Lower leg skin (tissue), 4 donors: ENCODE measurements around the gene XYLT1. TPM values are rescaled to one million over a fixed set of nuclear protein-coding genes. Genes with fewer than 3 reads are reported as not detected.

Experiments used
- DNase-seq, 2 donors: peaks; one replicate each; pipeline ENCODE4 v3.0.0-alpha.2; 2019; ENCODE audit warnings: low spot score in 2 of 2
- H3K4me3 ChIP-seq: fragments of 200-600 bp; sonication (generic); 2 replicates; pipeline ENCODE4 v1.5.1; 2017; ENCODE audit warnings: mild to moderate bottlenecking, low read depth; ENCODE audit not compliant: poor library complexity, severe bottlenecking
- CTCF ChIP-seq, 3 donors: fragments of 450-650 bp; IDR thresholded peaks; one replicate each; pipeline ENCODE4 v1.5.1; 2016; ENCODE audit warnings: antibody characterized with exemption in 3 of 3, mild to moderate bottlenecking in 3 of 3, moderate library complexity in 2 of 3
- POLR2A ChIP-seq, 2 donors: fragments of 450-650 bp; IDR thresholded peaks; one replicate each; pipeline ENCODE4 v1.6.1; 2016 to 2017; ENCODE audit warnings: antibody characterized with exemption in 2 of 2, mild to moderate bottlenecking in 1 of 2, moderate library complexity in 1 of 2
- WGBS, 2 donors: methylation state at CpG; one replicate each; pipeline ENCODE4 v1.1.5; 2018; 5-methylcytosine and 5-hydroxymethylcytosine counted together
- intact Hi-C: fragments of 100-400 bp; cut with DNase I; formaldehyde crosslinking; loops from one replicate; pipeline ENCODE4 v1.15.0; 2023; ENCODE audit warnings: low total_unique reads
- total RNA-seq, 4 donors: library from RNA; depleted of rRNA; stranded (reverse); fragments of >200 nt; gene quantifications; one replicate each; pipeline ENCODE4 v1.1.0, GENCODE V29; 2016

Gene XYLT1
- total RNA-seq, 4 donors from 2014 or later: 17.2 to 20.3 (median 19.7) TPM

DNA sequence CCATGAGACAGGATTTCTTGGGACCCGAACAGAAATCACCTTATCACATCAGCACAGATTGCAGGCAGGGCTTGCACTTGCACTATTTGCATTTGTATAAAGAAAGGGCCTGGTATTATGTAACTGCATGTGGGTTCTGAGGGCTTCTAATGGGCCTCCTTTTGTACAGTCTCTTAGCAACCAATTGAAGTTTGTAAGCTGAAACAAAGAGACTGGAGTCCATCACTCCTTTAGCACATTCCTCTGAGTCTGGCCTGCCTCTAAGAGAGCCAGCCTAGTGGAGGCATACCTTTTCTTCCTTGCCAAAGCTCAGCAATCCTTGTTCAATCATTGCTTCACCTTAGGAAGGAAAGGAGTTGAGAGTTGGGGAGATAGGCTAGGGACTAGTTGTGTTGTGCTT lies 387.1 kb downstream of the XYLT1 start:
- no peak for DNase-seq
- no peak overlapping the region for H3K4me3 ChIP-seq
- intact Hi-C loops: no loop called here
- 29 to 39% methylated on average over 1 of the region's 1 CpG for WGBS, 2 donors
- TF ChIP-seq CTCF (IDR thresholded peaks at IDR 0.05) (no peak), POLR2A (IDR thresholded peaks at IDR 0.05) (no peak)

DNA sequence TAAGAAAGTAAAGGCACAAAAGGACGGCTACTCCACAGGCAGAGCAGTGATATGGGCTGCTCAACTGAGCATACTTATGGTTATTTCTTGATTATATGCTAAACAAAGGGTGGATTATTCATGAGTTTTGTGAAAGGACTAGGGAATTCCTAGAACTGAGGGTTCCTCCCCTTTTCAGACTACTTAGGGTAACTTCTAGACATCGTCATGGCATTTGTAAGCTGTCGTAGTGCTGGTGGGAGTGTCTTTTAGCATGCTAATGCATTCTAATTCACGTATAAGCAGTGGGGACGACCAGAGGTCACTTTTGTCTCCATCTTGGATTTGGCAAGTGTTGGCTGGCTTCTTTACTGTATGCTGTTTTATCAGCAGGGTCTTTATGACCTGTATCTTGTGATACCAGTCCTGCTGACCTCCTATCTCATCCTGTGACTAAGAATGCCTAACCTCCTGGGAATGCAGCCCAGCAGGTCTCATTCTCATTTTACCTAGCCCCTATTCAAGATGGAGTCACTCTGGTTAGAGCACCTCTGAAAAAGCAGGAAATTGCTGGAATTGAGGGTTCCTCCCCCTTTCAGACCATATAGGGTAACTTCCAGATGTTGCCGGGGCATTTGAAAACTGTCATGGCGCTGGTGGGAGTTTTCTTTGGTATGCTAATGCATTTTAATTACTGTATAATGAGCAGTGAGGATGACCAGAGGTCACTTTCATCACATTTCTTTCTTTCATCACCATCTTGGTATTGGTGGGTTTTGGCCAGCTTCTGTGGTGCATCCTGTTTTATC lies 388.5 kb downstream of the XYLT1 start:
- WGBS, 2 donors: 72 to 76% methylated on average over 7 of the region's 7 CpGs
- no peak for TF ChIP-seq CTCF (IDR thresholded peaks at IDR 0.05)
- intact Hi-C loops: no loop called here
- H3K4me3 ChIP-seq: no peak overlapping the region
- no peak for DNase-seq

- intact Hi-C loops: no loop called here
- 56 to 75% methylated on average over 1 of the region's 1 CpG for WGBS, 2 donors
- TF ChIP-seq CTCF (IDR thresholded peaks at IDR 0.05) (no peak), POLR2A (IDR thresholded peaks at IDR 0.05) (no peak)
- H3K4me3 ChIP-seq: no peak overlapping the region
- DNase-seq: no peak
Observed at GRCh38 chr16:17080105-17080504, 390.7 kb downstream of the XYLT1 start.

- WGBS, 2 donors: 58 to 59% methylated on average over 5 of the region's 5 CpGs
- intact Hi-C loops: no loop called here
- TF ChIP-seq CTCF (IDR thresholded peaks at IDR 0.05) (no peak), POLR2A (IDR thresholded peaks at IDR 0.05) (no peak)
Observed at GRCh38 chr16:17078931-17079631, 391.7 kb downstream of the XYLT1 start.

DNA sequence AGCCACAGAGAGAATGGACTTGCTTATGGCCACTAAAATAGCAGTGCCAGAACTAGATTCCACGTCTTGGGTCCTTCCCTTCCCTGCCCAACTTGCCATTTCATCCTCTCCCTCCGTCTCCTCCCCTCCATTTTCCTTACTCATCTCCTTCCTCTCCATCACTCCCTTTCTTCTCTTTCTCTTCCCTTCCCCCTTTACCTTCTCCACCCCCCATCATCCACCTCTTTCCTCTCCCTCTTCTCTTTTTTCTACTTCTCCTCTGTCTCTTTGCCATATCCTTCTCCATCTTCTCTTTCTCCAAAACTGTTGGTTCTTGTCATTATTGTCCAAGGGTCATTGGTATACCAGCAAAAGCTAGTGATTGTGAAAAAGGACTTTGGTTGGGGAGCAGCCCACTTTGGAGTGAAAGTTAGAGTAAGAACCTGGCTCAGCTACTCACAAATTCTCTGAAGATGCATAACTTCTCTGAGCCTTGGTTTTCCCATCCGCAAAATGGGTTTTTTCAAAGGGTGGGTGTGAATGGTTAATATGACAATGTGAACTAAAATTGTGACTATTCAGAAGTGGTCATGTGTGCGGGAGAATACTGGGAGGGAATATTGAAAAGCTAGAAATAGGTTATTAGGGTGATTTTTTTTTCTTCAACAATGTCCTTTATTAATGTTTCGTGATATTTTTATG lies 393.8 kb downstream of the XYLT1 start:
- H3K4me3 ChIP-seq: no peak overlapping the region
- no peak for DNase-seq
- intact Hi-C loops: no loop called here
- TF ChIP-seq CTCF (IDR thresholded peaks at IDR 0.05) (no peak), POLR2A (IDR thresholded peaks at IDR 0.05) (no peak)
- 86 to 89% methylated on average over 5 of the region's 5 CpGs for WGBS, 2 donors

More at GRCh38 chr16:17078931-17079631, 391.7 kb downstream of the XYLT1 start:
- DNase-seq: no peak
- no peak overlapping the region for H3K4me3 ChIP-seq
